ENCODE results near the gene JADE3. TPM values are rescaled to one million over a fixed set of nuclear protein-coding genes. Genes with fewer than 3 reads are reported as not detected.
A peak's percentile ranks its signal among the peaks of the same experiment; 100 is the strongest.
"Not testable (repeated sequence)": the region's sequence is repeated elsewhere in the genome, so short reads cannot be mapped to it uniquely, and the experiment has no call there.

JADE3 gene
- total RNA-seq, 2 donors from 2014 or later = 0.32 to 0.50 TPM

DNA sequence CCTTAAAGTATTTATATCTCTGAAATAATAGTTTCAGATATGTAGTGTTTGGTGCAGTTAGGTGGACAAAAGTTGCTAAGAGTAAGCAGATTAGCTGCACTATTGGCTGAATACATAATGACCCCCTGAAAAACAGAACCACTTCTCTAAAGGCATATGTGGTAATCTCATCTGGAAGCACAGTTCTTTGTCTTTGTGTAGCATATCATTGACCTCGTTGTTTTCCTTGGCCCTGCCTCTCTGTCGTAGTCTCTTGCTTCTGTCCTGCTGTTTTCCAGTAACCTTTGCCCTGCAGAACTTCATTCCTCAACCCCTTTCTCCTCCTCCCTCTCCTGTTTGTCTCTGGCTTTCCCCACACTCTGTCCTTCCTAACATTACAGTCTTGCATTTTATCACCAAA, 41.4 kb downstream of the JADE3 start:
- DNase-seq = no peak
- Mint-ChIP-seq H3K4me3 (no peak overlapping the region), H3K27me3 (no peaks in the 10 kb centered on the region), H3K27ac (no peak overlapping the region), H3K4me1 (peaks cover 4% of the 10 kb centered on the region), H3K36me3 (ENCODE audit: low read depth) (no peaks in the 10 kb centered on the region)
- no peak for ATAC-seq
- no peaks in the 10 kb centered on the region for H3K9me3 ChIP-seq (ENCODE audit: control insufficient read depth, low read length, poor library complexity, severe bottlenecking)

DNA sequence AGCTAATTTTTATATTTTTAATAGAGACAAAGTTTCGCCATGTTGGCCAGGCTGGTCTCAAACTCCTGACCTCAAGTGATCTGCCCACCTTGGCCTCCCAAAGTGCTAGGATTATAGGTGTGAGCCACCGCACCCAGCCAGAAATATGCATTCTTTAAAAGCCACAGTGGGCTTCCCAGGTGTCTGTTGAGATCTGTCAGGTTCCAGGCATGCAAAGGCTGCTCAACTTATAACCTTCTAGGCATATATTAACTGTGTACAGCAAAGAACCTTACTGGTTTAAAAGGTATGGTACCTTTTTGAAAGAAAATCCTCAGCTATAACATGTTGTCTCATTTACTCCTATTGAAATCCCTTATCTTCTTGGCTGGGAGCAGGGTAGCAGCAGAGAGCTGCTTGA, 42.5 kb downstream of the JADE3 start:
- H3K9me3 ChIP-seq (ENCODE audit: control insufficient read depth, low read length, poor library complexity, severe bottlenecking) = no peaks in the 10 kb centered on the region
- H3K4me1 Mint-ChIP-seq = peaks cover 4% of the 10 kb centered on the region
- DNase-seq (no peak), ATAC-seq (no peak)
- H3K27ac Mint-ChIP-seq = no peak overlapping the region
- no peak overlapping the region for H3K4me3 Mint-ChIP-seq
- H3K36me3 Mint-ChIP-seq (ENCODE audit: low read depth) = no peaks in the 10 kb centered on the region
- H3K27me3 Mint-ChIP-seq = no peaks in the 10 kb centered on the region

DNA sequence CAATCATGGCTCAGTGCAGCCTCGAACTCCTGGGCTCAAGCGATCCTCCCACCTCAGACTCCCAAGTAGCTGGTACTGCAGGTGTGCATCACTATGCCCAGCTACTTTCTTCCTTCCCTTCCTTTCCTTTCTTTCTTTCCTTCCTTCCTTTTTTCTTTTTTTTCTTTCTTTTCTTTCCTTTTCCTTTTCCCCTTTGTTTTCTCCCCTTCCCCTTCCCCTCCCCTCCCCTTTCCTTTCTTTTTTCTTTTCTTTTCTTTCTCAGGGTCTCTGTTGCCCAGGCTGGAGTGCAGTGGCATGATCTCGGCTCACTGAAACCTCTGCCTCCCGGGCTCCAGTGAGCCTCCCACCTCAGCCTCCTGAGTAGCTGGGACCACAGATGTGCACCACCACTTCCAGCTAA, 44.4 kb downstream of the JADE3 start:
- ATAC-seq; H3K9me3 ChIP-seq (ENCODE audit: control insufficient read depth, low read length, poor library complexity, severe bottlenecking); H3K4me1 Mint-ChIP-seq; DNase-seq; H3K4me3 Mint-ChIP-seq; H3K27me3 Mint-ChIP-seq; H3K27ac Mint-ChIP-seq; H3K36me3 Mint-ChIP-seq (ENCODE audit: low read depth): not testable (repeated sequence)

DNA sequence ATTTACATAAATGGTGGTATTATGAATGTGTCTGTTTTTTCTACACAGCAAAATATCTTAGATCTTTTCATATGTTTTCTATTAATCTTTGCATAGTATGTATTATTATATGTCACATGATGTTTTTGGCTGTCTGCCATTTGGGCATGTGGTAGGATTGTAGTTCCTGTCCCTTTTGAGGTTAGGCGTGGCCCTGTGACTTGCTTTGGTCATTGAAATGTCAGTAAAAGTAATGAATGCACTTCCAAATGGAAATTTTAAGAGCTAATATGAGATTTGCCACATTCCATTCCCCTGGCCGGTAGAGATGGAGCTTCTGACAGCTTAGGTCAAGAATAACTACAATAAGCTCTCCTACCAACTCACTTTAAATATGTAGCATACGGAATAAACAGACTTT, 45.1 kb downstream of the JADE3 start:
- Mint-ChIP-seq H3K4me1 (peaks cover 4% of the 10 kb centered on the region), H3K36me3 (ENCODE audit: low read depth) (no peaks in the 10 kb centered on the region), H3K4me3 (no peak overlapping the region), H3K27me3 (no peaks in the 10 kb centered on the region), H3K27ac (no peak overlapping the region)
- ATAC-seq = no peak
- DNase-seq = no peak
- H3K9me3 ChIP-seq (ENCODE audit: control insufficient read depth, low read length, poor library complexity, severe bottlenecking) = no peaks in the 10 kb centered on the region

DNA sequence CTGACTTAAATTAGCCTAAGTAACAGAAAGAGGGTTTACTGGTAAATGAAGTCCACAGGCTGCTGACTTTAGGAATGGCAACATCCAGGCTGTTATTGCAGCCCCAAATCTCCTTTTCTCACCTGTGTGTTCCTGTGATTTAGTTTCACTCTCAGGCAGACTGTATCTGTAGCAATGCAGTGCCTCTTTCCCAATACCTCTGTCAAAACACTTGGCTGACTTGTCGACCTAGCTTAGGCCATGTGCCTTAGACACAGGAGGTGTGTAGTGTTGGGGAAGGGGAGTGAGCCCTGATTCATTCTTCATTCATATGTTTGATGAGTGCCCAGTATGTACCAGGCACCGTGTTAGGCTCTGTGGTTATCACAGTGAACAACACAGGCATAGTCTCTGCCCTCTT, 46.9 kb downstream of the JADE3 start:
- Mint-ChIP-seq H3K27ac (no peak overlapping the region), H3K27me3 (no peaks in the 10 kb centered on the region), H3K36me3 (ENCODE audit: low read depth) (no peaks in the 10 kb centered on the region), H3K4me1 (no peaks in the 10 kb centered on the region), H3K4me3 (no peak overlapping the region)
- ATAC-seq = no peak
- DNase-seq = no peak
- no peaks in the 10 kb centered on the region for H3K9me3 ChIP-seq (ENCODE audit: control insufficient read depth, low read length, poor library complexity, severe bottlenecking)

DNA sequence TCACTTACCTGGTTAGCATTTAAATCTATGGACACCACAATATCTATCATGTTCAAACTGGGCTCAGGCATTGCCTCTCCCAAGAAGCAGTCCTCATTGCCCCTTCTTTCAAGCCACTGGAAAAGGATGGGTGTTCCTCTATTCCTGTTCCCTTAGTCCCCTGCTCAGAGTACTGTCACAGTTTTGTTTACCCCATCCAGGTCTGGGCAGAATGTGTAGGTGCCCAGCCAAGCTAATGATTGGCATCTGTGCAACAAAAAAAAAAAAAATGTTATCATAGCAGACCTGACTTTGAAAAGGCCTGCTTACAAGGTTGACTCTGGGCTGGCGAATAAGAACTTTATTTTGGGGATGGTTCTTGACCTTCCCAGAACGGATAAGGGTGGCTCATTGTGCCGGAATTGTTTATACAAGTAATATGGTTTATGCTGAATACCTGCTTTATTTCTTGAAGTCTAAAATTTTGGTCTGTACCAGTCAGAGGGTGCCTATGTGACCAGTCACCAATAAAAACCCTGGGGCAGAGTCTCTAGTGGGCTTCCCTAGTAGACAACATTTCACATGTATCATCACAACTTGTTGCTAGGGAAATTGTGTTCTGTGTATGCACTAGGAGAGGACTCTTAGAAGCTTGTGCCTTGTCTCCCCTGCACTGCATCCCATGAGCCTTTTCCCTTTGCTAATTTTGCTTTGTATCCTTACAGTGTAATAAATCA, 47.9 kb downstream of the JADE3 start:
- no peak for DNase-seq
- no peaks in the 10 kb centered on the region for H3K9me3 ChIP-seq (ENCODE audit: control insufficient read depth, low read length, poor library complexity, severe bottlenecking)
- H3K36me3 Mint-ChIP-seq (ENCODE audit: low read depth) = no peaks in the 10 kb centered on the region
- no peak overlapping the region for H3K27ac Mint-ChIP-seq
- no peaks in the 10 kb centered on the region for H3K4me1 Mint-ChIP-seq
- H3K27me3 Mint-ChIP-seq = peaks cover under 1% of the 10 kb centered on the region
- no peak for ATAC-seq
- no peak overlapping the region for H3K4me3 Mint-ChIP-seq

DNA sequence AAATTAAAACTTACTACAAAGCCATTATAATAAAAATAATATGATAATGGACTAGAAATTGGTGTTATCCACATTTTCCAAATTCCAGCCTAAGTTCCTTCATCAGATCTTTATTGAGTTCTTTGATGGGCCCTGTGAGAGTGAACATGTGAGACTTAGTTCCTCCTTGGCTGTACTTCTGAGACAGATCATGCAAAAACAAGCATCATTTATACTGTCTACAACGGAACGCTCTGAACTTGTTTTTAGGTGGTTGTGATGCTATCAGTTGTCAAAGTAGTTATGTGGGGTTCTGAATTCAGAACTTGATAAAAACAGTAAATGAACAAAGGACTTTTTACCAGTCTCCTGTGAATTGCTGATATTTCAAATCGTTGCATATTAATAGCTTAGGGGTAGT, 48.9 kb downstream of the JADE3 start:
- DNase-seq (no peak), ATAC-seq (no peak)
- Mint-ChIP-seq H3K4me3 (no peak overlapping the region), H3K36me3 (ENCODE audit: low read depth) (no peaks in the 10 kb centered on the region), H3K27ac (no peak overlapping the region), H3K27me3 (peaks cover 10% of the 10 kb centered on the region), H3K4me1 (no peaks in the 10 kb centered on the region)
- H3K9me3 ChIP-seq (ENCODE audit: control insufficient read depth, low read length, poor library complexity, severe bottlenecking) = no peaks in the 10 kb centered on the region

DNA sequence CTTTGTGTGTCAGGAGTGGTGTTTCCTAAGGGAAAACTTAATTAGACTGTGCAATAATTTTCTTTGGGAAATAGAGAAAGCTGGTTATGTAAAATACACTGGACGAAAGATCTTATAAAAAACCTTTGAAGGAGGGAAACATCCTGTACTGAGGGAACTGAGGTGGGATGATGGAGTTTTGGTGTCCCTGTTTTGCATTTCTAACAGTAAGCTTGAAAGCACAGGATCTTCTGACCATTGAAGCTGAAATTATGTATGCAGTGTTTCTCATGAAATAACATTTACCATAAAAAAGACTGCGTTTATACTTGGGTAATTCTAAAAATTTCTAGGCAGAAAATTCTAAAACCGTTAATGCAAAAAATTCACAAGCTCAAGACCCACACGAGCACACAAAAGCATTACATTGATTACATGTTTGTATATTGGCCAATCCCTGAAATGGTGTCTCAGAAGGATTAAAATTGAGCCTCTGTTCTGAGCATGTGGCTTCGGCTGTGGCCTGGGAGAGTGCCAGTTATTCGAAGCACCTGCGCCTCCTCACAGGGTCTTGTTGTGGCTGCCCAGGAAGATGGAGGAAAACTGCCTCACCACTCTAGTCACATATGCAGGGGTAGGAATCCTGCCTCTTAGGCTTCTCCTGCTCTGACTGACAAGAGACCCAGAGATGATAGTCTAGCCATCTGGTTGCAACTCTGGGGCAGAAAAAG, 49.5 kb downstream of the JADE3 start:
- Mint-ChIP-seq H3K27me3 (peaks cover 15% of the 10 kb centered on the region), H3K36me3 (ENCODE audit: low read depth) (no peaks in the 10 kb centered on the region), H3K4me1 (peaks cover 4% of the 10 kb centered on the region), H3K27ac (no peak overlapping the region), H3K4me3 (no peak overlapping the region)
- ATAC-seq (no peak), DNase-seq (no peak)
- H3K9me3 ChIP-seq (ENCODE audit: control insufficient read depth, low read length, poor library complexity, severe bottlenecking) = no peaks in the 10 kb centered on the region

DNA sequence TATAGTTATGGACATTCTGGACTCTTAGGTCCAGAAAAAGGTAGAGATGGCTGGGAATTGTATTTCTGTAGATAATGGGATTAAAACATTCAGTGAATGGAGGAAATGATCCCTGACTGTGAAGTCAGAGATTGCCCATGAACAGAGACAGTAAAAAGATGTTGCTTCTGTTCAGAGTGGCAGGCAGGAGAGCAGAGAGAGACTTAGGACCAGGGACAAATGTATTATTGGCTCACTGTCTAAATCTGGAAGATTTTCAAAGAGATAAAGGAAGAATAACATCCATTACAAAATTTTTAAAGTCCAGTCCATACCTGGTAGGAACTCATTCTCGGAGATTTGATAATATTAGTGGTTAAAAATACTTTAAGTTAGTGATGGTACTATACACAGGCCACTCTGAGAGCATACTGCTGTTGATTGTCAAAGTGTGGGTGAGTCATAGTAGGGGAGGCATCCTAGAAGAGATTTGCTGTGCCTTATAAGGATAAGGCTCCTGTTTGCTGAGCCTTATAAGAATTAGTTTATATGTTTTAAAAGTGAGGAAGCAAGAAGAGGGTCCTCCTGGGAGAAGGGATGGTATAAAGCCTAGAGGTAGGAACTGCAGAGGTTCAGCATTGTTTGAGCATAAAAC, 53.0 kb downstream of the JADE3 start:
- DNase-seq (no peak), ATAC-seq (no peak)
- Mint-ChIP-seq H3K4me3 (no peak overlapping the region), H3K27ac (no peak overlapping the region), H3K36me3 (ENCODE audit: low read depth) (peaks cover 4% of the 10 kb centered on the region), H3K4me1 (peaks cover 4% of the 10 kb centered on the region), H3K27me3 (peaks cover 22% of the 10 kb centered on the region)
- H3K9me3 ChIP-seq (ENCODE audit: control insufficient read depth, low read length, poor library complexity, severe bottlenecking) = no peaks in the 10 kb centered on the region

DNA sequence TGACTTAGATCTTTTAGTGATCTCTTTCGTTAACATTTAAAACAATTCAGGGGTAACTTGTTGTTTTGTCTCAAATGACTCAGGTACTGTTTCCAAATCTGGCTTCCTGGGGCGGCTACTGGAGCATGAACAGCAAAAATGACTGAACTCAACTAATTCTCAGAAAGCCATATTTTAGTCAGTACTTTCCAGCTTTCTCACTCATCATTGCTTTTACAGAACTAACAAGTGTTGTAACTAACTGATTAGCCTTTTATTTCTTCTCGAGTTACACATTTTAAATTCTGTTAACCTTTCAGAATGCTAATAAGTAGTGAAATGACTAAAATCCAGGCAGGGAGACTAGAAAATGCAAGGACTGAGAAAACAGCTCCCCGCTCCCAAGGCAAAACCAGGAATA, 55.3 kb downstream of the JADE3 start:
- H3K27ac Mint-ChIP-seq = no peak overlapping the region
- no peak overlapping the region for H3K4me3 Mint-ChIP-seq
- H3K9me3 ChIP-seq (ENCODE audit: control insufficient read depth, low read length, poor library complexity, severe bottlenecking) = no peaks in the 10 kb centered on the region
- H3K27me3 Mint-ChIP-seq = peaks cover 22% of the 10 kb centered on the region
- H3K36me3 Mint-ChIP-seq (ENCODE audit: low read depth) = peaks cover 4% of the 10 kb centered on the region
- no peak for DNase-seq
- H3K4me1 Mint-ChIP-seq = peaks cover 4% of the 10 kb centered on the region
- ATAC-seq = no peak

DNA sequence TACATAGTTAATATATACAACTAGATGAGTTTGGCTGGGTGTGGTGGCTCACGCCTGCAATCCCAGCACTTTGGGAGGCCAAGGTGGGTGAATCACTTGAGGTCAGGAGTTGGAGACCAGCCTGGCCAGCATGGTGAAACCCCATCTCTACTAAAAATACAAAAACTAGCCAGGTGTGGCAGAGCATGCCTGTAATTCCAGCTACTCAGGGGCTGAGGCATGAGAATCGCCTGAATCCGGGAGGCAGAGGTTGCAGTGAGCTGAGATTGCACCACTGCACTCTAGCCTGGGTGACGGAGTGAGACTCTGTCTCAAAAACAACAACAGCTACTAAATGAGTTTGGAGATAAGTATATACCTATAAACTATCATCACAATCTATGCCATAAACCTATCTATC, 64.8 kb downstream of the JADE3 start:
- not testable (repeated sequence) for H3K36me3 Mint-ChIP-seq (ENCODE audit: low read depth); H3K4me3 Mint-ChIP-seq; H3K9me3 ChIP-seq (ENCODE audit: control insufficient read depth, low read length, poor library complexity, severe bottlenecking); DNase-seq; ATAC-seq; H3K4me1 Mint-ChIP-seq; H3K27ac Mint-ChIP-seq; H3K27me3 Mint-ChIP-seq

DNA sequence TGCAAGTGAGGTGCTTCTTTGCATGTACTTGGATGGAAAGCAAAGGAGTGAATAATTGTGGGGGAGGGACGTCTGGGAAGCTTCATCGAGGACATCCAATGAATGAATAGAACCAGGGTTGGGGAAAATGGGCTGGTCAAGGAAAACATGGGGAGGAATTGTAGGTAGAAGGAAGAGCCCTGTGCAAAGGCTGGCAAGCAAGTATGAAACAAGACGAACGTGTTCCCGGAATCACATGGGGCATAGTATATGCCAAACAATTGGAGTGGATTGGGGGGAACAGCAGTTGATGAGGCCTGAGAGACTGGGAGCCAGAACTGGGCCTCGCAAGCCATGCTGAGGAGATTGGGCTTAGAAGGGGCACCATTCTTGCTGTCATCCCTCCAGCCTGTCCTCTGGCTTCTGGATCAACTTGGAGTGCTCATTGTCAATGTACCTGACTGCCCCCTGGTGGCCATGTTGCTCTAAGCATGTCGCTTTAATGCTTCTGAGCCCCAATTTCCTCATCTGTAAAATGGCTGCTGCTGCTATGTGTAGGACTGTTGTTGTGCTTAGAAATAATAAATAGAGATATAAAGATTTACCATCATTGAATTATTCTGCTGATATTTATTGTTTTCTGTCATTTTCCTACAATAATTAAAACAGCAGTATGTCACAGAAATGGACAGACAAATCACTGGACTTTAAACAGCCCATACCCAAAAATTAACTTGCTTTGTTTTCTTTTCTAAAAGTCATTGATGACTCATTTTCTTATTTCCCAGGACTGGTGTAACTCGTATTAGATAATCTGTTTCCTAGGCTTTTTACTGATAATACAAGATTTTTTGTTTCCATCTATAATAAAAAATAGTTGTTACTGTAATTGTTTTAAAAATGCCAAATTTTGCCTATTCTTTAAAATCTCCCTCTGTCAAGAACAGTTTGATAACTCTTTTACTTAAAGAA, 66.4 kb downstream of the JADE3 start:
- Mint-ChIP-seq H3K4me3 (no peak overlapping the region), H3K27ac (no peak overlapping the region), H3K36me3 (ENCODE audit: low read depth) (no peaks in the 10 kb centered on the region), H3K4me1 (no peaks in the 10 kb centered on the region), H3K27me3 (no peaks in the 10 kb centered on the region)
- DNase-seq = peak; percentile 29 to 52 (median 49)
- no peaks in the 10 kb centered on the region for H3K9me3 ChIP-seq (ENCODE audit: control insufficient read depth, low read length, poor library complexity, severe bottlenecking)
- peak; percentile 81 for ATAC-seq

DNA sequence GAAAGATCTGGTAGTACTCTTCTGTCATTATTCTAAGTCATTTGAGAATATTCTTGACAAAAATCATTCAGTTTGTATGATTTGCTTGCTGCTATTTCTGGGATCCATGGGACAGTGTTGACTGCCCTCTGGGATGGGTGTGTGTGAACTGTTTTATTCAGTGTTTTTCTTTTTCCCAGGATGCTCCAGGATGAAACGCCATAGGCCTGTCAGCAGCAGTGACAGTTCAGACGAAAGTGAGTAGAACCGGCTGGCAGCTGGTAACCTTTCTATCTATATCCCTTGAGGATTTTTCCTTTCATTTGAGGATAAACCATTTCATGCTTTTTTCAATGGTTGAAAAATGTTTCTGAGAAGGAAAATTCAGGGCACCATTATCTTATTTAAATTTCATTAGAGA, 72.5 kb downstream of the JADE3 start:
- DNase-seq = no peak
- H3K27me3 Mint-ChIP-seq = no peaks in the 10 kb centered on the region
- no peaks in the 10 kb centered on the region for H3K4me1 Mint-ChIP-seq
- H3K4me3 Mint-ChIP-seq = no peak overlapping the region
- no peak for ATAC-seq
- no peaks in the 10 kb centered on the region for H3K36me3 Mint-ChIP-seq (ENCODE audit: low read depth)
- no peak overlapping the region for H3K27ac Mint-ChIP-seq
- no peaks in the 10 kb centered on the region for H3K9me3 ChIP-seq (ENCODE audit: control insufficient read depth, low read length, poor library complexity, severe bottlenecking)
